ENCODE measurements around the gene ASAP3.
"Not testable (repeated sequence)": the region's sequence is repeated elsewhere in the genome, so short reads cannot be mapped to it uniquely, and the experiment has no call there.

DNA sequence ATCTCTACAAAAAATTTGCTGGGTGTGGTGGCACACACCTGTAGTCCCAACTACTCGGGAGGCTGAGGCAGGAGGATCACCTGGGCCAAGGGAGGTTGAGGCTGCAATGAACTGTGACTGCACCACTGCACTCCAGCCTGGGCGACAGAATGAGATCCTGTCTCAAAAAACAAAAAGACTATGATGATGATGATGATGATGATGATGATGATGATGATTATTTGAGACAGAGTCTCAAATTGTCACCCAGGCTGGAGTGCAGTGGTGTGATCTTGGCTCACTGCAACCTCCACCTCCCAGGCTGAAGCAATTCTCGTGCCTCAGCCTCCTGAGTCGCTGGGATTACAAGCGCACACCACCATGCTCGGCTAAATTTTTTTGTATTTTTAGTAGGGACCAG, 8.8 kb upstream of the ASAP3 start:
- TF ChIP-seq EZH2 (IDR thresholded peaks at IDR 0.05); POLR2AphosphoS5 (IDR thresholded peaks at IDR 0.05; ENCODE audit: borderline replicate concordance, low read depth, low read length); FOXP2 (optimal IDR thresholded peaks at IDR 0.05; ENCODE audit: control extremely low read depth, extremely low read length, insufficient read depth): not testable (repeated sequence)

All from SK-N-MC (cell line).